Measurements from ENCODE around the gene CDC25C. TPM values are rescaled to one million over a fixed set of nuclear protein-coding genes. Genes with fewer than 3 reads are reported as not detected.

CDC25C gene
- total and polyA plus RNA-seq, 9 of the 15 experiments (the other 6 are each of a cell fraction or from before 2014, with no cell fraction given): 19.1 to 63.7 (median 31.9) TPM

DNA sequence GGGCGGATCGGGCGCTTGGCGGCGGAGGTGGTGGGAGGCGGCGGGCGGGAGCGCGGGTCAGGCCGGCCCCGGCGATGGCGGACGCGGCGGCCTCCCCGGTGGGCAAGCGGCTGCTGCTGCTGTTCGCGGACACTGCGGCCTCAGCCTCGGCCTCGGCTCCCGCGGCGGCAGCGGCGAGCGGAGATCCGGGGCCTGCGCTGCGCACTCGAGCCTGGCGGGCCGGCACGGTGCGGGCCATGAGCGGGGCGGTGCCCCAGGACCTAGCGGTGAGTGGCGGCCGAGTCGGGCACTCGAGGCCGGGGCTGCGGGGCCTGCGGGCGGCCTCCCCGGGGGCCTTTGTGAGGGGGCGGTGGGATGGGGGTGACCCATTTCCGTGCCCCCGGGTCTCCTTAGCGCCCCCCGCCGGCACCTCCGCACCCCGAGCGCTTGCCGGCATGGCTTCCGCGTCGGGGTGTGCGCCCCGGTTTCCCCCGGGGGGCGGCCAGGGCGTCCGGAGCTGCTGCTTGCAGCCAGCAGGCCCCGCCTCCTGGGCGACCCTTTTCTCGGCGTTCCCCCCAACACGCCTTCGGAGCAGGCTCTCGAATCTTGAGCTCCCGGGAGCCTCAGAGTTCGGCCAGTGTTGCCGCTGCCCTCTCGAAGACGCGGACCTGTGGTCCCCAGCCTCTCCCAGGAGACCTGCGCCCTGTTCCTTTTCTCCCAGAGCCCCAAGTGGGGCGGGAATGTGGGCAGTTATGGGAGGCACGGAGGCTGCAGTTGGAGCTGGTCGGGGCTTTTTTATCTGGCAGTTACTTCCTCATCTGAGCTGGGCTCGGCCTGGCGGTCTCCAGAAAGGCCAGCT, 21.3 kb upstream of the CDC25C start (continued):
- no peak for TF ChIP-seq KLF1 (tag; IDR thresholded peaks at IDR 0.05)
- TF ChIP-seq EP400 (IDR thresholded peaks at IDR 0.05): peak; percentile 29; the same call in 1 of the 2 replicates
- TF ChIP-seq ZNF384 (IDR thresholded peaks at IDR 0.05; ENCODE audit: low read depth, low read length): no peak
- TF ChIP-seq, protein P1, sequence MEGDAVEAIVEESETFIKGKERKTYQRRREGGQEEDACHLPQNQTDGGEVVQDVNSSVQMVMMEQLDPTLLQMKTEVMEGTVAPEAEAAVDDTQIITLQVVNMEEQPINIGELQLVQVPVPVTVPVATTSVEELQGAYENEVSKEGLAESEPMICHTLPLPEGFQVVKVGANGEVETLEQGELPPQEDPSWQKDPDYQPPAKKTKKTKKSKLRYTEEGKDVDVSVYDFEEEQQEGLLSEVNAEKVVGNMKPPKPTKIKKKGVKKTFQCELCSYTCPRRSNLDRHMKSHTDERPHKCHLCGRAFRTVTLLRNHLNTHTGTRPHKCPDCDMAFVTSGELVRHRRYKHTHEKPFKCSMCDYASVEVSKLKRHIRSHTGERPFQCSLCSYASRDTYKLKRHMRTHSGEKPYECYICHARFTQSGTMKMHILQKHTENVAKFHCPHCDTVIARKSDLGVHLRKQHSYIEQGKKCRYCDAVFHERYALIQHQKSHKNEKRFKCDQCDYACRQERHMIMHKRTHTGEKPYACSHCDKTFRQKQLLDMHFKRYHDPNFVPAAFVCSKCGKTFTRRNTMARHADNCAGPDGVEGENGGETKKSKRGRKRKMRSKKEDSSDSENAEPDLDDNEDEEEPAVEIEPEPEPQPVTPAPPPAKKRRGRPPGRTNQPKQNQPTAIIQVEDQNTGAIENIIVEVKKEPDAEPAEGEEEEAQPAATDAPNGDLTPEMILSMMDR (IDR thresholded peaks at IDR 0.05 in 2 of 3, conservative IDR thresholded peaks at IDR 0.05 in 1 of 3; ENCODE audit: insufficient read depth in 2 of 3, low read depth in 1 of 3, low read length in 3 of 3): peak; percentile 39 to 67 (median 50); a peak in 5 of 6 replicates
- TF ChIP-seq ESRRA (IDR thresholded peaks at IDR 0.05; ENCODE audit: borderline replicate concordance, low read depth): no peak; the same call in 1 of the 2 replicates
- TF ChIP-seq, protein P2, sequence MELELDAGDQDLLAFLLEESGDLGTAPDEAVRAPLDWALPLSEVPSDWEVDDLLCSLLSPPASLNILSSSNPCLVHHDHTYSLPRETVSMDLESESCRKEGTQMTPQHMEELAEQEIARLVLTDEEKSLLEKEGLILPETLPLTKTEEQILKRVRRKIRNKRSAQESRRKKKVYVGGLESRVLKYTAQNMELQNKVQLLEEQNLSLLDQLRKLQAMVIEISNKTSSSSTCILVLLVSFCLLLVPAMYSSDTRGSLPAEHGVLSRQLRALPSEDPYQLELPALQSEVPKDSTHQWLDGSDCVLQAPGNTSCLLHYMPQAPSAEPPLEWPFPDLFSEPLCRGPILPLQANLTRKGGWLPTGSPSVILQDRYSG (tag; conservative IDR thresholded peaks at IDR 0.05; ENCODE audit: low read depth): no peak
- no peak for TF ChIP-seq XRCC4 (IDR thresholded peaks at IDR 0.05; ENCODE audit: extremely low read depth, insufficient read depth, insufficient read length)
- no peak for TF ChIP-seq ZNF143 (CRISPR knock-in tag; IDR thresholded peaks at IDR 0.05)
- no peak for TF ChIP-seq ATF1 (CRISPR knock-in tag; IDR thresholded peaks at IDR 0.05)
- no peak for TF ChIP-seq ATF1 (tag; IDR thresholded peaks at IDR 0.05)
- peak; percentile 62 for TF ChIP-seq RBM22 (IDR thresholded peaks at IDR 0.05; ENCODE audit: low read depth, low read length, poor library complexity, severe bottlenecking)
- TF ChIP-seq, protein P3, sequence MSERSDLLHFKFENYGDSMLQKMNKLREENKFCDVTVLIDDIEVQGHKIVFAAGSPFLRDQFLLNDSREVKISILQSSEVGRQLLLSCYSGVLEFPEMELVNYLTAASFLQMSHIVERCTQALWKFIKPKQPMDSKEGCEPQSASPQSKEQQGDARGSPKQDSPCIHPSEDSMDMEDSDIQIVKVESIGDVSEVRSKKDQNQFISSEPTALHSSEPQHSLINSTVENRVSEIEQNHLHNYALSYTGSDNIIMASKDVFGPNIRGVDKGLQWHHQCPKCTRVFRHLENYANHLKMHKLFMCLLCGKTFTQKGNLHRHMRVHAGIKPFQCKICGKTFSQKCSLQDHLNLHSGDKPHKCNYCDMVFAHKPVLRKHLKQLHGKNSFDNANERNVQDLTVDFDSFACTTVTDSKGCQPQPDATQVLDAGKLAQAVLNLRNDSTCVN (CRISPR knock-in tag; IDR thresholded peaks at IDR 0.05): no peak
- no peak for TF ChIP-seq ZFP1 (CRISPR knock-in tag; IDR thresholded peaks at IDR 0.05)
- TF ChIP-seq YY1 (IDR thresholded peaks at IDR 0.05; ENCODE audit: borderline replicate concordance in 1 of 3, control insufficient read depth in 1 of 3, extremely low read depth in 1 of 3, insufficient read depth in 3 of 3, insufficient read length in 1 of 3, insufficient replicate concordance in 2 of 3, low read depth in 1 of 3, low read length in 2 of 3): peak in 2 of 3 experiments; percentile 61 to 65
- TF ChIP-seq NFE2L1 (tag; IDR thresholded peaks at IDR 0.05; ENCODE audit: borderline replicate concordance, low read depth): no peak
- no peak for TF ChIP-seq ZNF121 (CRISPR knock-in tag; conservative IDR thresholded peaks at IDR 0.05)
- TF ChIP-seq BRCA1 (IDR thresholded peaks at IDR 0.05): no peak
- TF ChIP-seq BRCA1 (CRISPR knock-in tag; IDR thresholded peaks at IDR 0.05): no peak
- peak; percentile 66 for TF ChIP-seq CCNT2 (IDR thresholded peaks at IDR 0.05; ENCODE audit: borderline replicate concordance, extremely low read depth, insufficient read length, low read depth, low read length)
- TF ChIP-seq FIP1L1 (IDR thresholded peaks at IDR 0.05; ENCODE audit: low read depth, low read length, poor library complexity, severe bottlenecking): no peak
- TF ChIP-seq HNRNPH1 (optimal IDR thresholded peaks at IDR 0.05; ENCODE audit: low read depth, low read length): no peak

Measured in K562 (cell line).